SH-SY5Y (cell line): ENCODE results near the gene RNU6-9.

Source experiments
- GATA2 ChIP-seq: IDR thresholded peaks from 2 replicates; pipeline ENCODE4 v1.6.1; 2011; ENCODE audit warnings: mild to moderate bottlenecking, low read depth, low read length
- GATA3 ChIP-seq: IDR thresholded peaks from 2 replicates; pipeline ENCODE4 v1.6.1; 2011; ENCODE audit warnings: low read depth, mild to moderate bottlenecking, low read length, moderate library complexity

The RNU6-9 gene

DNA sequence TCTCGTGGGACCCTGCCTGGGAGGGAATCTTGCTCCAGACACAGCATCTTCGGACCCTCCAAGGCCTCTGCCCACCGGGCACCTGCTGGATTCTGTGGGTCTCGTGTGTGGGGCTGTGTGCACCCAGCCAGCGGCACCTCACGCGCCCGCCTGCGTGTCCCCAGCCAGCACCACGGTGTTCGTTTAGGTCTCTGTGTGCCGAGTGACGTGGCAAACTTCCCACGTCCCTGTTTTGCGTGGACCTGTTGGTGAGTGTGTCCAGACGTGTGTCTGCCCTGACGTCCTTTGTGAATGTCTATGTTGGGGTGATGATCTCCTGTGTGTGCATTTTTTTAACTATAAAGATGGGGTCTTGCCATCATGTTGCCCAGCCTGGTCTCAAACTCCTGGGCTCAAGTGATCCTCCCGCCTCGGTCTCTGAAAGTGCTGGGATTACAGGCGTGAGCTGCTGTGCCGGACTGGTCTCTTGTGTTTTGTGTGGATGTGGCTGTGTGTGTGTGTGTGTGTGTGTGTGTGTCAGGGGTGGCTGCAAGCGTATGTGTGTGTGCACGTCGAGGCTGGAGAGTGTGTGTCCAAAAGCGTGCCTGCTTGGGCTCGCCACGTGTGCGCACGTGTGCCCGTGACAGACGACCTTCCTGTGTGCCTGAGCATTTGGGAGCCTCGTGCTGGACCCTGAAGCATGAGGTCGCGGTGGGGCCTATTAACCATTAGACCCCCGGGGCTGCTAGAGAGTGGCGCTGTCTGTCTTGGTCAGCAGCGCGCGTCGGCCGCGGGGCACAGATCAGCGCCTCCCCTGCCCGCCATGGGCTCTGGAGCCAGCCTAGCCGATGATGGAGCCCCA is 48.2 kb downstream of the RNU6-9 start:
- TF ChIP-seq GATA3 (no peak), GATA2 (no peak)

DNA sequence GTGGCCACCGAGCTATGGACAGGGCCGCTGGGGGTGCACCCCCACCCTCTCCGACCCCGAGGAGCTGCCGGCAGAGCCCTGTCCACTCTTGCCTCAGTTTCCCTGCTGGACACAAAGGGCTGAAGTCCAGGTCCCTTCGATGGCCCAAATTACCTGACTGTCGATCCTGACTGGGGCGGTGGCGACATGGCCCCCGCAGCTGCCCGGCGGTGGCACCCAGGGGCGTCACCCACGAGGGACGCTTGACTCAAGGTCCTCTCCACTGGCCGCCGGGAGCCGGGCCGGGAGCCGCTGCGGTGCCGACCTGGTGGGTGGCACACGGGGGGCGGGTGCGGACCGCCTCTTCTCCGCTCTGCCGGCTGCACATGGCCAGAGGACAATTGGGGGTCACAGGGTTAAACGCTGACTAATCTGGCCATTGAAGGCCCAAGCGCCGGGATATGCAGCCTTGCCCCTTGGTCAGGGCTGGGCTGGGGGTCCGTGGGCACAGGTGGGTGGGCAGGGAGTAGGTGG is 48.9 kb downstream of the RNU6-9 start:
- TF ChIP-seq GATA2 (no peak), GATA3 (no peak)
